Measurements from ENCODE around the gene LMNTD2.

The LMNTD2 gene

DNA sequence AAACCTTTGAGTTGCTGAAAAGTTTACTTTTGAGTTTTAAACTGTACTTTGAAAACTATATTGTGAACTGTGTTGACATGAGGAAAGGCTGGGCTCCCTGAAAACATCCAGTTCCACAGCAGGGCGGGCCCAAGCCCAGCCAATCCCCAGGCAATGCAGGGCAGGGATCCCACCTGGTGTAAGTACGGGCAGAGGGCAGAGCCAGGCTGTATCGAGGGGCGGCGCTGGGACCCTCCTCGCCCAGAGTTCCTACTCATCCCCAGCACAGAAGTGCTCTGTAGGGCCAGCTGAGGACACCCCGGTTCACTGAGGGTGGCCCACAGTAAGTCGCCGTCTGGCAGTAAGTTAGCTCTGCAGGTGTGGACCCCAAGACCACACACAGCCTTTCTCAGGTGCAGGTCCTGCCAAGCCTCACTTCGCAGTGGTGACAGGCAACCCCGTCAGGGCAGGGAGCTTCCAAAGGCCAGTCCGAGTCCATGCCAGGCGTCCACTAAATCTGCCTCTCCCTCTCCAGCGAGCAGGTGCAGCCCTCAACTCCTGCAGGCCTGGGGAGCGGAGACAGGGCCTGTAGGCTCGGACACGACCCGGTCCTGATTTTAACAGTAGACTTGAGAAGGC, 6.6 kb upstream of the LMNTD2 start:
- H3K4me3 ChIP-seq (ENCODE audit: insufficient read depth, low read length, poor library complexity, severe bottlenecking), result no peak overlapping the region
- no peaks in the 10 kb centered on the region; the same call in 1 of the 2 replicates for H3F3A ChIP-seq (ENCODE audit: insufficient read depth)
- no peaks in the 10 kb centered on the region for H3K36me3 ChIP-seq (ENCODE audit: low read length)
- no peak overlapping the region for H2AFZ ChIP-seq (ENCODE audit: low read depth, low read length, severe bottlenecking)
- peak overlapping the region; percentile 65 for H3K4me2 ChIP-seq (ENCODE audit: low read depth, low read length, poor library complexity, severe bottlenecking)
- H3K27me3 ChIP-seq (ENCODE audit: low read length), result no peaks in the 10 kb centered on the region
- no peaks in the 10 kb centered on the region for H3K9me3 ChIP-seq (ENCODE audit: insufficient read depth, low read length)
- H3K27ac ChIP-seq (ENCODE audit: low read depth, low read length), result no peak overlapping the region
- TF ChIP-seq EZH2phosphoT487 (conservative IDR thresholded peaks at IDR 0.05; ENCODE audit: low read length), result no peak
- no peaks in the 10 kb centered on the region for H3K79me2 ChIP-seq (ENCODE audit: insufficient read depth, low read length)
- H3K9me2 ChIP-seq (replicated peaks; ENCODE audit: insufficient read depth, low read length), result no peaks in the 10 kb centered on the region
- H4K20me1 ChIP-seq (ENCODE audit: low read depth, low read length), result no peaks in the 10 kb centered on the region
- H3K9ac ChIP-seq (ENCODE audit: low read length), result peak overlapping the region; percentile 79

- Histone ChIP-seq H3K79me2 (ENCODE audit: insufficient read depth, low read length) (no peaks in the 10 kb centered on the region; the same call in 1 of the 2 replicates), H3K9me2 (replicated peaks; ENCODE audit: insufficient read depth, low read length) (no peaks in the 10 kb centered on the region), H3K4me2 (ENCODE audit: low read depth, low read length, poor library complexity, severe bottlenecking) (no peak overlapping the region), H4K20me1 (ENCODE audit: low read depth, low read length) (no peaks in the 10 kb centered on the region), H2AFZ (ENCODE audit: low read depth, low read length, severe bottlenecking) (no peak overlapping the region), H3K9me3 (ENCODE audit: insufficient read depth, low read length) (no peaks in the 10 kb centered on the region), H3K27ac (ENCODE audit: low read depth, low read length) (no peak overlapping the region), H3K36me3 (ENCODE audit: low read length) (no peaks in the 10 kb centered on the region), H3K27me3 (ENCODE audit: low read length) (no peaks in the 10 kb centered on the region), H3F3A (ENCODE audit: insufficient read depth) (no peaks in the 10 kb centered on the region; the same call in 1 of the 2 replicates), H3K9ac (ENCODE audit: low read length) (no peak overlapping the region), H3K4me3 (ENCODE audit: insufficient read depth, low read length, poor library complexity, severe bottlenecking) (no peak overlapping the region)
- TF ChIP-seq EZH2phosphoT487 (conservative IDR thresholded peaks at IDR 0.05; ENCODE audit: low read length) (no peak), CTCF (IDR thresholded peaks at IDR 0.05; ENCODE audit: insufficient read depth, low read length, poor library complexity, severe bottlenecking) (no peak)
Measured at GRCh38 chr11:565921-566509, 5.5 kb upstream of the LMNTD2 start.

- TF ChIP-seq CTCF (IDR thresholded peaks at IDR 0.05; ENCODE audit: insufficient read depth, low read length, poor library complexity, severe bottlenecking), result no peak
- no peak for TF ChIP-seq EZH2phosphoT487 (conservative IDR thresholded peaks at IDR 0.05; ENCODE audit: low read length)
Measured at GRCh38 chr11:563812-564578, 3.5 kb upstream of the LMNTD2 start.

More at GRCh38 chr11:563812-564578, 3.5 kb upstream of the LMNTD2 start:
- H3K27ac ChIP-seq (ENCODE audit: low read depth, low read length), result no peak overlapping the region
- peaks cover 3% of the 10 kb centered on the region; the same call in 1 of the 2 replicates for H3F3A ChIP-seq (ENCODE audit: insufficient read depth)
- no peaks in the 10 kb centered on the region for H3K36me3 ChIP-seq (ENCODE audit: low read length)
- no peaks in the 10 kb centered on the region for H4K20me1 ChIP-seq (ENCODE audit: low read depth, low read length)
- no peaks in the 10 kb centered on the region for H3K9me3 ChIP-seq (ENCODE audit: insufficient read depth, low read length)
- H2AFZ ChIP-seq (ENCODE audit: low read depth, low read length, severe bottlenecking), result no peak overlapping the region
- H3K79me2 ChIP-seq (ENCODE audit: insufficient read depth, low read length), result no peaks in the 10 kb centered on the region; the same call in 1 of the 2 replicates
- no peaks in the 10 kb centered on the region for H3K9me2 ChIP-seq (replicated peaks; ENCODE audit: insufficient read depth, low read length)
- H3K4me3 ChIP-seq (ENCODE audit: insufficient read depth, low read length, poor library complexity, severe bottlenecking), result no peak overlapping the region
- no peak overlapping the region for H3K9ac ChIP-seq (ENCODE audit: low read length)
- no peaks in the 10 kb centered on the region for H3K27me3 ChIP-seq (ENCODE audit: low read length)
- H3K4me2 ChIP-seq (ENCODE audit: low read depth, low read length, poor library complexity, severe bottlenecking), result no peak overlapping the region
